H9 (cell line): ENCODE data around the gene CARD19. TPM values are rescaled to one million over a fixed set of nuclear protein-coding genes. Genes with fewer than 3 reads are reported as not detected.

ENCODE experiments used
- DNase-seq: peaks from one replicate; pipeline ENCODE4 v3.0.0-alpha.2; 2017
- H2AFZ ChIP-seq: one replicate; pipeline ENCODE4 v1.6.1; 2013; ENCODE audit warnings: mild to moderate bottlenecking, low read length, control low read depth, moderate library complexity
- H2AK5ac ChIP-seq: 2 replicates; pipeline ENCODE4 v1.6.1; 2013; ENCODE audit warnings: low read length, control low read depth, mixed read lengths; ENCODE audit not compliant: insufficient read length
- H2BK120ac ChIP-seq: one replicate; pipeline ENCODE4 v1.6.1; 2013; ENCODE audit warnings: low read depth, mild to moderate bottlenecking, low read length, control low read depth, inconsistent platforms; ENCODE audit not compliant: poor library complexity, severe bottlenecking
- H2BK12ac ChIP-seq: 2 replicates; pipeline ENCODE4 v1.6.1; 2013; ENCODE audit warnings: low read length, control low read depth, mixed read lengths, low read depth; ENCODE audit not compliant: insufficient read length
- H2BK15ac ChIP-seq: 2 replicates; pipeline ENCODE4 v1.6.1; 2013; ENCODE audit warnings: low read depth, low read length, control low read depth
- H2BK20ac ChIP-seq: one replicate; pipeline ENCODE4 v1.6.1; 2013; ENCODE audit warnings: low read depth, mild to moderate bottlenecking, low read length, control low read depth, inconsistent platforms; ENCODE audit not compliant: poor library complexity, severe bottlenecking
- H2BK5ac ChIP-seq: 2 replicates; pipeline ENCODE4 v1.6.1; 2013; ENCODE audit warnings: low read length, control low read depth, mixed read lengths; ENCODE audit not compliant: insufficient read length
- H3K14ac ChIP-seq: 2 replicates; pipeline ENCODE4 v1.6.1; 2013; ENCODE audit warnings: low read length, control low read depth; ENCODE audit not compliant: insufficient read depth
- H3K18ac ChIP-seq: 2 replicates; pipeline ENCODE4 v1.6.1; 2013; ENCODE audit warnings: low read depth, mild to moderate bottlenecking, mixed read lengths, low read length, control low read depth; ENCODE audit not compliant: insufficient read length
- H3K23ac ChIP-seq: 2 replicates; pipeline ENCODE4 v1.6.1; 2013; ENCODE audit warnings: low read length, control low read depth, mixed read lengths, low read depth; ENCODE audit not compliant: insufficient read length
- H3K23me2 ChIP-seq: 2 replicates; pipeline ENCODE4 v1.6.1; 2013; ENCODE audit warnings: low read depth, mild to moderate bottlenecking, mixed read lengths, low read length, control low read depth; ENCODE audit not compliant: insufficient read length, poor library complexity, severe bottlenecking
- H3K27ac ChIP-seq: 2 replicates; pipeline ENCODE4 v1.5.1; 2013; ENCODE audit warnings: low read length, control low read depth, mixed read lengths, low read depth; ENCODE audit not compliant: insufficient read length
- H3K27me3 ChIP-seq: 2 replicates; pipeline ENCODE4 v1.6.1; 2013; ENCODE audit warnings: low read length, control low read depth, inconsistent platforms; ENCODE audit not compliant: insufficient read depth
- H3K4ac ChIP-seq: 2 replicates; pipeline ENCODE4 v1.6.1; 2013; ENCODE audit warnings: low read depth, mild to moderate bottlenecking, control low read depth, inconsistent platforms, low read length, moderate library complexity
- H3K4me1 ChIP-seq: 2 replicates; pipeline ENCODE4 v1.6.1; 2013; ENCODE audit warnings: low read length, control low read depth, inconsistent platforms; ENCODE audit not compliant: insufficient read depth
- H3K4me2 ChIP-seq: 2 replicates; pipeline ENCODE4 v1.6.1; 2013; ENCODE audit warnings: low read length, control low read depth, mixed read lengths; ENCODE audit not compliant: insufficient read length, insufficient read depth
- H3K56ac ChIP-seq: 2 replicates; pipeline ENCODE4 v1.6.1; 2013; ENCODE audit warnings: low read depth, mild to moderate bottlenecking, mixed read lengths, low read length, control low read depth; ENCODE audit not compliant: insufficient read length
- H3K79me1 ChIP-seq: 2 replicates; pipeline ENCODE4 v1.6.1; 2013; ENCODE audit warnings: low read depth, mild to moderate bottlenecking, moderate library complexity, low read length, control low read depth, inconsistent platforms; ENCODE audit not compliant: insufficient read depth, poor library complexity, severe bottlenecking
- H3K79me2 ChIP-seq: 2 replicates; pipeline ENCODE4 v1.6.1; 2013; ENCODE audit warnings: low read length, control low read depth, inconsistent platforms; ENCODE audit not compliant: insufficient read depth
- H3K9ac ChIP-seq: 2 replicates; pipeline ENCODE4 v1.6.1; 2013; ENCODE audit warnings: low read length, control low read depth, mixed read lengths; ENCODE audit not compliant: insufficient read length; ENCODE audit errors: extremely low read depth
- H3K9me3 ChIP-seq: one replicate; pipeline ENCODE4 v1.6.1; 2013; ENCODE audit warnings: low read depth, low read length, inconsistent platforms; ENCODE audit not compliant: control insufficient read depth
- H3T11ph ChIP-seq: one replicate; pipeline ENCODE4 v1.6.1; 2013; ENCODE audit warnings: mild to moderate bottlenecking, low read length, control low read depth, inconsistent platforms
- H4K20me1 ChIP-seq: one replicate; pipeline ENCODE4 v1.6.1; 2013; ENCODE audit not compliant: control insufficient read depth, insufficient read length, insufficient read depth
- H4K5ac ChIP-seq: 2 replicates; pipeline ENCODE4 v1.6.1; 2013; ENCODE audit warnings: low read depth, mild to moderate bottlenecking, mixed read lengths, low read length, control low read depth; ENCODE audit not compliant: insufficient read length
- H4K8ac ChIP-seq: replicated peaks from 2 replicates; pipeline ENCODE4 v1.6.1; 2013; ENCODE audit warnings: low read length, control low read depth, mixed read lengths, low read depth; ENCODE audit not compliant: insufficient read length
- H4K91ac ChIP-seq: 2 replicates; pipeline ENCODE4 v1.6.1; 2013; ENCODE audit warnings: low read depth, mild to moderate bottlenecking, moderate library complexity, mixed read lengths, low read length, control low read depth; ENCODE audit not compliant: insufficient read length
- H3K27ac Mint-ChIP-seq, 3 experiments: 2 replicates in 2 of 3; 3 replicates in 1 of 3; pipeline ENCODE4 v1.8.0; 2020 to 2021; ENCODE audit warnings: mixed read lengths in 3 of 3, mild to moderate bottlenecking in 1 of 3, moderate library complexity in 1 of 3
- H3K27me3 Mint-ChIP-seq: 2 replicates; pipeline ENCODE4 v1.8.0; 2021; ENCODE audit warnings: low read depth, mild to moderate bottlenecking, moderate library complexity, mixed read lengths
- H3K36me3 Mint-ChIP-seq, 3 experiments: 2 replicates in 2 of 3; 3 replicates in 1 of 3; pipeline ENCODE4 v1.8.0; 2020 to 2021; ENCODE audit warnings: low read depth in 3 of 3, mixed read lengths in 3 of 3; ENCODE audit not compliant: insufficient read depth in 1 of 3
- H3K4me1 Mint-ChIP-seq, 2 experiments: 2 replicates each; pipeline ENCODE4 v1.8.0; 2020; ENCODE audit warnings: mixed read lengths in 2 of 2
- H3K4me3 Mint-ChIP-seq, 2 experiments: 2 replicates in 1 of 2; 3 replicates in 1 of 2; pipeline ENCODE4 v1.8.0; 2020 to 2021; ENCODE audit warnings: mild to moderate bottlenecking in 2 of 2, mixed read lengths in 2 of 2, moderate library complexity in 1 of 2
- H3K9me3 Mint-ChIP-seq, 2 experiments: 2 replicates in 1 of 2; 3 replicates in 1 of 2; pipeline ENCODE4 v1.8.0; 2020; ENCODE audit warnings: mild to moderate bottlenecking in 2 of 2, mixed read lengths in 2 of 2, moderate library complexity in 1 of 2
- WGBS: extraction: QIAGEN DNeasy Blood & Tissue Kit; methylation state at CpG from one replicate; pipeline ENCODE4 v1.1.7; 2013; ENCODE audit warnings: missing lambda C conversion rate, low lambda C conversion rate, mixed read lengths; ENCODE audit not compliant: insufficient read length; ENCODE audit errors: extremely low coverage; 5-methylcytosine and 5-hydroxymethylcytosine counted together
- total RNA-seq: library from RNA; stranded (reverse); gene quantifications from 2 replicates; pipeline ENCODE4 v1.2.1, GENCODE V29; 2021
- TF ChIP-seq, protein P1 (sequence below): fragments of 200-600 bp; sonication (generic); conservative IDR thresholded peaks from 3 replicates; pipeline ENCODE4 v1.8.0; 2021; ENCODE audit warnings: antibody characterized with exemption, mild to moderate bottlenecking

CARD19 gene
- total RNA-seq, 1 experiment from 2014 or later: 21.4 TPM

DNA sequence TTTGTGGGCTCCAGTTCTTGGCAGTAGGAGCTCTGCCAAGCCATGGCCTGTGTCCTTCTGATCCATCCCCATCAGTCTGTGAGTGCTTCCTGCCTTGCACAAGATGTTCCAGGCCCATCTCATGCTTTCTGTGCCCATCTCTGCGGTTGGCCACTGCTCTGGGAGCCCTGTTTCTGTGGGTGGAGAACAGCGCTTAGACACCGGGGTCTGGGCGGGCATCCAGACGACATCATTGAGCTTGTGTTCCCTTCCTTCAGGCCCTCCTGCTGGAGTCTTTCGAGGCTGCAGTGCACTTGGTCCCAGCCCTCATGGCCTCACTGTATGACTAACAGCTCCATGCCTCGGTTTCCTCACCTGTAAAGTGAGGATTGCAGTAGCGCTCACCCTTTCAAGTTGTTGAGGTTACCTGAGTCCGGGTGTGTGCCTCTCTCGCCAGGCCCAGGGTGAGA is 14.9 kb upstream of the CARD19 start:
- TF ChIP-seq, protein P1, sequence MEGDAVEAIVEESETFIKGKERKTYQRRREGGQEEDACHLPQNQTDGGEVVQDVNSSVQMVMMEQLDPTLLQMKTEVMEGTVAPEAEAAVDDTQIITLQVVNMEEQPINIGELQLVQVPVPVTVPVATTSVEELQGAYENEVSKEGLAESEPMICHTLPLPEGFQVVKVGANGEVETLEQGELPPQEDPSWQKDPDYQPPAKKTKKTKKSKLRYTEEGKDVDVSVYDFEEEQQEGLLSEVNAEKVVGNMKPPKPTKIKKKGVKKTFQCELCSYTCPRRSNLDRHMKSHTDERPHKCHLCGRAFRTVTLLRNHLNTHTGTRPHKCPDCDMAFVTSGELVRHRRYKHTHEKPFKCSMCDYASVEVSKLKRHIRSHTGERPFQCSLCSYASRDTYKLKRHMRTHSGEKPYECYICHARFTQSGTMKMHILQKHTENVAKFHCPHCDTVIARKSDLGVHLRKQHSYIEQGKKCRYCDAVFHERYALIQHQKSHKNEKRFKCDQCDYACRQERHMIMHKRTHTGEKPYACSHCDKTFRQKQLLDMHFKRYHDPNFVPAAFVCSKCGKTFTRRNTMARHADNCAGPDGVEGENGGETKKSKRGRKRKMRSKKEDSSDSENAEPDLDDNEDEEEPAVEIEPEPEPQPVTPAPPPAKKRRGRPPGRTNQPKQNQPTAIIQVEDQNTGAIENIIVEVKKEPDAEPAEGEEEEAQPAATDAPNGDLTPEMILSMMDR: no peak
- peaks cover 5 to 6% of the 10 kb centered on the region in 2 experiments; a peak in 3 of 5 replicates for H3K9me3 Mint-ChIP-seq

More for the DNA sequence above, 14.9 kb upstream of the CARD19 start:
- H4K5ac ChIP-seq: no peak overlapping the region
- no peak overlapping the region for H4K91ac ChIP-seq
- H3K23ac ChIP-seq: no peak overlapping the region
- no peak overlapping the region; the same call in 1 of the 2 replicates for H3K14ac ChIP-seq
- H2AFZ ChIP-seq: no peak overlapping the region
- H2AK5ac ChIP-seq: no peak overlapping the region
- H4K8ac ChIP-seq: no peak overlapping the region
- H3K79me1 ChIP-seq: no peaks in the 10 kb centered on the region
- no peaks in the 10 kb centered on the region for H3K27me3 ChIP-seq
- no peak overlapping the region for H2BK20ac ChIP-seq
- WGBS: no CpG with 5 or more reads among the region's 10 CpGs
- no peaks in the 10 kb centered on the region for H3K9me3 ChIP-seq
- no peaks in the 10 kb centered on the region for H3K79me2 ChIP-seq
- H3K36me3 Mint-ChIP-seq: peaks cover 7 to 12% (median 8%) of the 10 kb centered on the region in 3 experiments
- H3K56ac ChIP-seq: no peak overlapping the region
- H3K4me1 Mint-ChIP-seq: 0 out of 4 replicates have a peak, but pooled peaks cover 0 to 3% of the 10 kb centered on the region in 2 experiments
- H2BK5ac ChIP-seq: no peak overlapping the region
- H3K9ac ChIP-seq: no peak overlapping the region
- no peaks in the 10 kb centered on the region for H3K4me1 ChIP-seq
- H3K4me2 ChIP-seq: no peak overlapping the region
- no peak overlapping the region for H2BK15ac ChIP-seq
- no peak overlapping the region for H3K4ac ChIP-seq
- H2BK120ac ChIP-seq: no peak overlapping the region
- H3K27ac ChIP-seq: no peak overlapping the region
- DNase-seq: no peak
- no peaks in the 10 kb centered on the region for H3K27me3 Mint-ChIP-seq
- no peaks in the 10 kb centered on the region for H3K23me2 ChIP-seq
- peak overlapping the region in 1 of 3 experiments; percentile 27; a peak in 1 of 7 replicates for H3K27ac Mint-ChIP-seq
- no peak overlapping the region for H3K18ac ChIP-seq
- H4K20me1 ChIP-seq: no peaks in the 10 kb centered on the region
- no peak overlapping the region for H3K4me3 Mint-ChIP-seq
- H3T11ph ChIP-seq: no peak overlapping the region
- H2BK12ac ChIP-seq: no peak overlapping the region
